Fibroblast of villous mesenchyme (primary cell): ENCODE measurements around the gene SERPINB1. TPM values are rescaled to one million over a fixed set of nuclear protein-coding genes. Genes with fewer than 3 reads are reported as not detected.

Experiments used
- DNase-seq: peaks from one replicate; pipeline ENCODE4 v3.0.0-alpha.2; 2010; ENCODE audit warnings: low read depth
- H3K4me3 ChIP-seq: 2 replicates; pipeline ENCODE4 v1.5.1; 2011; ENCODE audit warnings: low read depth, mild to moderate bottlenecking, low read length
- total RNA-seq: library from RNA; depleted of rRNA; stranded (reverse); fragments of >200 nt; gene quantifications from 2 replicates; pipeline ENCODE4 v1.2.3, GENCODE V29; 2012
- TF ChIP-seq, protein P1 (sequence below): IDR thresholded peaks from 2 replicates; pipeline ENCODE4 v1.5.1; 2012; ENCODE audit warnings: low read depth, mild to moderate bottlenecking, low read length; ENCODE audit not compliant: insufficient read depth

The SERPINB1 gene
- total RNA-seq, 1 donor, result 25.9 TPM

DNA sequence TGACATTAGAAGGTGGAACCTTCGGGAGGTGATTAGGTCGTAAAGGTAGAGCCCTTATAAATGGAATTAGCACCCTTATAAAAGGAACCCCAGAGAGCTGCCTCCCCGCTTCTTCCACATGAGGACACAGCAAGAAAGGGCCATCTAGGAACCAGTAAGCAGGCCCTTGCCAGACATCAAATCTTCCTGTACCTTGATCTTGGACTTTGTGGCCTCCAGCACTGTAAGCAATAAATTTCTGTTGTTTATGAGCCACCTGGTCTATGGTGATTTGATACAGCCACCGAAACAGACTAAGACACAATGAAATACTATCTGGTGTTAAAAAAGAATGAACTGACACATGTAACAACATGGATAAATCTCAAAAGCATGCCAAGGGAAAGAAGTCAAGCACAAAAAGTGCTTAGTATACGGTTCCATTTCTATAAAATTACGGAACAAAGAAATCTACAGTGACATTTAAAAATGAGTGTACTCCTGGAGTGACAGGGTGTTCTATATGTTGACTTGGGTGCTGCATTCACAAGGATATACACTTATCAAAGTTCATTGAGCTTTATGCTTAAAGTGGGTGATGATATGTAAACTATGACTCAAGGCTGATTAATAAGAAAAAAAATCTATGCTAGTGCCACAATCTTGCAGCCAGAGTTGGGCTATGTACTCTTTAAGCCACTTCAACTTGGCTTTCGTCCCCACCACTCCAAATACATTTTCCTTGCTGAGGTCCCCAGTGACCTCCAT lies 18.4 kb downstream of the SERPINB1 start:
- no peak for DNase-seq
- no peak overlapping the region for H3K4me3 ChIP-seq
- TF ChIP-seq, protein P1, sequence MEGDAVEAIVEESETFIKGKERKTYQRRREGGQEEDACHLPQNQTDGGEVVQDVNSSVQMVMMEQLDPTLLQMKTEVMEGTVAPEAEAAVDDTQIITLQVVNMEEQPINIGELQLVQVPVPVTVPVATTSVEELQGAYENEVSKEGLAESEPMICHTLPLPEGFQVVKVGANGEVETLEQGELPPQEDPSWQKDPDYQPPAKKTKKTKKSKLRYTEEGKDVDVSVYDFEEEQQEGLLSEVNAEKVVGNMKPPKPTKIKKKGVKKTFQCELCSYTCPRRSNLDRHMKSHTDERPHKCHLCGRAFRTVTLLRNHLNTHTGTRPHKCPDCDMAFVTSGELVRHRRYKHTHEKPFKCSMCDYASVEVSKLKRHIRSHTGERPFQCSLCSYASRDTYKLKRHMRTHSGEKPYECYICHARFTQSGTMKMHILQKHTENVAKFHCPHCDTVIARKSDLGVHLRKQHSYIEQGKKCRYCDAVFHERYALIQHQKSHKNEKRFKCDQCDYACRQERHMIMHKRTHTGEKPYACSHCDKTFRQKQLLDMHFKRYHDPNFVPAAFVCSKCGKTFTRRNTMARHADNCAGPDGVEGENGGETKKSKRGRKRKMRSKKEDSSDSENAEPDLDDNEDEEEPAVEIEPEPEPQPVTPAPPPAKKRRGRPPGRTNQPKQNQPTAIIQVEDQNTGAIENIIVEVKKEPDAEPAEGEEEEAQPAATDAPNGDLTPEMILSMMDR, result no peak

DNA sequence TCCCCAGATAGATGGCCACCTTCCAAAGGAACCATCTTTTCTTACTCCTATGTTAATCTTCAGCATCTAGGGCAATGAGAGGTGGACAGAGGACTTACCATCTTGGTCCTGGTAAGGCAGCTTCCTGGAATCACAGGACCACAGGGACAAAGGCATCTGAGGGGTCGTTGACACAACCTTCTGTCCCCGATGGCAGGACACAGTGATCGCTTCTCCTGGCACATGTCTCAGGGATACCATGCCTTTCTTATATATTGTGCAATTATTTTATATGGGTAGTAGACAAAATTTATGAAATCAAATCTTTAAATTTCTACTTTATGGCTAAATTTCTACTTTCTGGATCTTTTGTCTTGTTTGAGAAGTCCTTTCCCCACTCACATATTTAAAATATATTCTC lies 20.1 kb downstream of the SERPINB1 start:
- no peak overlapping the region for H3K4me3 ChIP-seq
- DNase-seq, result no peak
- TF ChIP-seq, protein P1, result no peak

DNA sequence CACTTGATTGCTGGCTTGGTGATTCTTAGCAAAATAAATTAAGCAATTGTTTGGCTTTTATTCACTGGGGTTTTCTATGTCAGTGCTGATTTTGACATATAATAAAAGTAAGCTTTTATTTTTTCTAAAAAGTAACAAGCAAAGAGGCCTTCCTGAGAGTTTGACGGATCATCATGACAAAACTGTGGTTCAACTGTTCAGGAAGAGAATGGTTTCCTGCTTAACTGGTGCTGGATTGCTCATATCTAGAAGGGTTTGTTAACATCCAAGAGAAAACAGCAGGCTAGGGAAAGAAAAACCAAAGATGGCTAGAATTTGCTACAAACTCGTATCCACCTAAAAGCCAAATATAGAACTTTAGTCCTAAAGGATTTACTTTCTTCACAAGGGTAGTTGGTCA lies 21.2 kb downstream of the SERPINB1 start:
- H3K4me3 ChIP-seq, result no peak overlapping the region
- TF ChIP-seq, protein P1, result no peak
- DNase-seq, result no peak

DNA sequence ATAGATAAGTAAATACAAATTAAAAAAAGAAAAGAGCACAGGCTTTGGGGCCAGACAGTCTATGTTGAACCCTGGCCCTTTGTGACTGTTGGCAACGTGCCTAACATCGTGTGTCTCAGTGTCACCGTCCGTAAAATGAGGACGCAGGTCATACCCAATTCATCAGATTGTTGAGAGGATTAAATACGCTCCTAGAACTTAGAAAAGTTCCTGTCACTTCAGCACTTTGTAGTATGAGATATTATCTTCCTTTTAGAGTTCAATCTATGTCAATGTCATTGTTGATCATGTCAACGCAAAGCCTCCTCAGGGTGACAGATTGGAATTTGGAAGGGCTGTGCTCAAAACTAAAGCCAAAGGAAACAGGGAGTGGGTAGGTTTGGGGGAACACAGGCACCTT lies 21.7 kb downstream of the SERPINB1 start:
- no peak overlapping the region for H3K4me3 ChIP-seq
- TF ChIP-seq, protein P1, result no peak

DNA sequence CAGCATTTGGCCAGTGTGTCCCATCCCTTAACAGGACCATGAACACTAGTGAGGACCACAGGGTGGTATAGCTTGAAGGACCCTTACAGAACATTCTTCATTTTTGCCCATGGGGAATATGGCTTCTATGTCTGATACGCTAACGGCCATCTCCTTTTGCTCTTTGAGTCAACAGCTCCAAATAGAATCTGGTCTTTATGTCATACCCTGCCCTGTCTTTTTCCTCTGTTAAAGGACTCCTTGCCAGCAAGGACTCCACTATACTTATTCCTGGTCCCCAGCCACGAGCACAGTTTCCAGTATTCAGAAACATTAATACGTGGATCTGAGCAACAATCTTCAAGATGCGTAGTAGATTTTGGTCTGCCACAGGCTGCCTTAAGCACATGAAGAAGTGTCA lies 22.5 kb downstream of the SERPINB1 start:
- TF ChIP-seq, protein P1, result no peak
- no peak for DNase-seq

More for the DNA sequence above, 21.7 kb downstream of the SERPINB1 start:
- no peak for DNase-seq

DNA sequence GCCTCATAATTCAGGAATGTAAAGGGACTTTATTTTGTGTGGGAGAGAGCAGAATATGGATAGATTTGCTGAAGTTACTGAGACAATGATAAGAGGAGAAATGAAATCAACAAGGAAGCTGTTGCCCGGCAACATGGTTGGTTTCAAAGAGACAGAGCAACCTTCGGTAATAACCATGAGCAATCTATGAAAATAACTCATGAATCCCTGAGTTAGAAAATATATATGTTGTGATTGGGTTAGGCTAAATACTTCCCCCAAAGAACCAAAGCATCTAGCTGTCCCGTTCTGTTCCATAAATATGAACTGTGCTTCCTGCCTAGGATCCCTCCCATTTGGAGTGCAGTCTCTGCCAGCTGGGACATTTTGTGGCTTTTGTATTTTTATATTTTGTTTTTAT lies 23.1 kb downstream of the SERPINB1 start:
- peak; percentile 45 for DNase-seq
- H3K4me3 ChIP-seq, result no peak overlapping the region
- TF ChIP-seq, protein P1, result no peak

More for the DNA sequence above, 22.5 kb downstream of the SERPINB1 start:
- H3K4me3 ChIP-seq, result no peak overlapping the region
